NK-92 (cell line): ENCODE results near the gene INPP4B.
"Not testable (repeated sequence)": the region's sequence is repeated elsewhere in the genome, so short reads cannot be mapped to it uniquely, and the experiment has no call there.

Experiments
- DNase-seq: peaks from one replicate; lab custom pipeline; 2025; ENCODE audit not compliant: unreplicated experiment; lab: John Stamatoyannopoulos, UW

Gene INPP4B

DNA sequence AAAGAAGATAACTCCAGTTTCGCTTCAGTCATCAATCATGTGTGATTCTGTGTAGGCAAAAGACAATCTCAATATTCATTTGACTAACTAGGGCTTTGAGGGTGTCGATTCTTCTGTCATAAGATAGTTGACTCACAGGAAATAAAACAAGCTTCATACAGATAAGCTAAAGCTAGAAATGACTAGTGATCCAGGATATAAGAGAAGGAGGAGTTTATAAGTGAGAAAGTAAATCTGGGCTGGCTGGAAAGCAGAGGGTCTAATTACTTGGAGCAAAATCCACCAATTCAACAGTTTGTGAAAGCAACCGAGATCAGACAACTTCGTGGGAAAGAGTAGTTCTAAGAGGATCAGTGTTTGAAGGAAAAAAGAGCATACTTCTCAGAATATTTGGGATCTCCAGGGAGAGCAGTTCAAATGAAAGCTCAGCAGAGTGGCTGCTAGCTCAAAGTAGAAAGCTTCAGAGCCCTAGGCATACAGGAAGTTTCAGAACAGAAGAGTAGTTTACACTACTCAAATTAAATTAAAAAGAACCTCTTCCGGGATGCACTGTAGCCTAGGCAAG lies 429.3 kb downstream of the INPP4B start:
- no peak for DNase-seq

DNA sequence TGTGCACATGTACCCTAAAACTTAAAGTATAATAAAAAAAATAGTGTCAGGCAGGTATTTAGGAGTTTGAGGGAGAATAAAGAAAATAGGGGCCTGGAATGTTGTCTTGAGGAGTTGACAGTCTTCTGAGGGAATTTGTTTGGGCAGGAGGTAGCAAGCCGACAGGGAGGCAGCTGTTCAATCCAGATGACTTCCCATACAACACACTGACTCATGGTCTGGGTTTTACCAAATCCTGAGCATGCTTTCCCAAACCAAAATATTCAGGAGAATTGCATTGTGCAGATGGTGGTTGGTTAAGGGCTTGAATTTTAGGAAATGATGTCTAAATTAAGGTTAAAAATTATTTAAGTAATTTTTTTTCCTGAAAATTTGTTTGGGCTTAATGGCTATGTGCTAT lies 430.0 kb downstream of the INPP4B start:
- DNase-seq: no peak

DNA sequence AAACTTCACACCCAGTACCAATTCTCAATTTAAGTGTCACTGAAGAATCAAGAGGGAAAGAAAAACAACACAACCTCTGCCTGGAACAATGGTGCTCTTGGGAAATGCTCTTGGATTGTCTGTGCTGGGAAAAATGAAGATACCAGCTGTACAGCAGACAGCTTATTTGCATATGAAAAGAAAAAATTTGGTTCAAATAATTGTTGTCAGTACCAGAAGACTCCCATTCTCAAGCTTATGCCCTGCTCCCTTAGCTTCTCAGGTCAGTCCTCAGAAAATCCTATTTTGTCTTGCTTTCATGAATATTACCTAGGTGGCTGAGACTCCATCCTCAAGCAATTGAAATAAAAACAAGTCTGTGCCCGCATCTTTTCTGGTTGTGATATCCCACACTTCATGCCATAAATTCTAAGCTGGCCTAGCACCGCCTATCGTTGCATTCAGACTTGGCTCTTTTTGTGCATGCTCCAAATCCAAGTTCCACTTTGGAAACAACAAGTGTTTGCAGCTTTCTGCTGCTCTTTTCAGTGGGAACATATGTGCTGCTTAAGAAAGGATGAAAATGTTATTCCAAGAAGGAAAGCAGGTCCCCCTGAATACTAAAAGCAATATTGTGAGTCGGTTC lies 431.6 kb downstream of the INPP4B start:
- DNase-seq: no peak

DNA sequence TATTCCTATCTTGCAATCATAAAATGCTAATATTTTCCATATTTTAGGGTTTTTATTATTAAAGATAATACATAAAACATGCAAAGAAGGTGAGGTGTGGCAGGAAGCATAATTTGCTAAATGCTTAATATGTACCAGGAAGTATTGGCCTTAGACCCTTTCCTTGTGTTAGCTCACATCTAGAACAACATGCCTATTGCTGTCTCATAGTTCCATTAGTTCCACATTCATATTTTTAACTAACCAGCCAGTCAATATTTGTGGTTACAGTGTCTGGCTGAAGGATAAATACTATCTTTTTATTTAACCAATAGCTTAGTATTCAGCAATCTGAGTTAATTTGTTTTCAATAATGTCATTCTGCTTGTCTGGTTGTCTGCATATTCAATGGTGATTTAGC lies 432.6 kb downstream of the INPP4B start:
- no peak for DNase-seq

DNA sequence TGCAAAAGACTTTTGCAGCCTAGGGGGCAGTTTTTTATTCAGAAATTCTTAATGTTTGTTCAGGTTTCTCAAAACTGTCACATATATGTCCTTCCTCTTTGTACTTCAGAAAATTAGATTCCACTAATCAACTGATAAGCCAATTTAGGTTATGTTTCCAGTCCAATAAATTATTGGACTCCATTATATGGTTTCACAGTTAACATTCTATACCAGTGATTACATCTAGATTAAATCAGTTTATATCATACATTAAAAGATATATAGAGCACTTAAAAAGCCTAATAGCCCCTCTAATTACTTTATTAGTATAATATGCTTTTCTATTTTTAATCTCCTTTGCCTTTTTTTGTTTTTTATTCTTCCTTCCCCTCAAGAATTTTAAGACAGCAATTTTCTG lies 434.1 kb downstream of the INPP4B start:
- DNase-seq: no peak

DNA sequence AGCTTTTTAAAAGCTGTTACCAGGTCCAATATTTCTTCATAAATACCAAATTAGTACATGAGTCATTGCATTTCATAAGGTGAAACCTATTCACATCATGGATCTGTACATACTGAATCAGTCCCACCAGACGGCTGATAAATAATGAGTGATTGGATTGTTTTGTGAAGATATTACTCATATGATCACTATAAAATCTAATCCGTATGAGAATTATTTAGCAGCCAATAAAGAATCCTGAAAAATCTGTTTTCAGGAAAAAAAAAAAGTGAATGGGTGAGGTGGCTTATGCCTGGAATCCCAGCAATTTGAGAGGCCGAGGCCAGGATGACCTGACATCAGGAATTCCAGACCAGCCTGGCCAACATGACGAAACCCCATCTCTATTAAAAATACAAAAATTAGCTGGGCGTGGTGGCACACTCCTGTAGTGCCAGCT lies 438.1 kb downstream of the INPP4B start:
- DNase-seq: no peak

DNA sequence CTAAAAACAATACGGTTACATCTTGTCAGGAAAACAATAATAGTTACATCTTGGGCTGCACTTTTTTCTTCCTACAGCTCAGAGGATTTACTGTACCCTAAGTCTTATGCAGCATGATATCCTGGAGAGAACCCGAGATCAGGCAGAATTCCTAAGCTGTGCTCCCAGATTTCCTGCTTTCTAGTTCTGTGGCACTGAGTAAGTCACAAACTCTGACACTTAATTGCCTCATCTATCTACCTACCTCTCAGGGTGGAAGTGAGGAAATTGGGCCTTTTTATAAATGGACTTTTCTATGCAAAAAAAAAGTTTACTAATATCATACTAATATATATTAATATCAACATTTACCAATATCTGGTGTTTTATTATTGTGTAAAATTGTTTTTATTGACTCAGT lies 438.5 kb downstream of the INPP4B start:
- no peak for DNase-seq

DNA sequence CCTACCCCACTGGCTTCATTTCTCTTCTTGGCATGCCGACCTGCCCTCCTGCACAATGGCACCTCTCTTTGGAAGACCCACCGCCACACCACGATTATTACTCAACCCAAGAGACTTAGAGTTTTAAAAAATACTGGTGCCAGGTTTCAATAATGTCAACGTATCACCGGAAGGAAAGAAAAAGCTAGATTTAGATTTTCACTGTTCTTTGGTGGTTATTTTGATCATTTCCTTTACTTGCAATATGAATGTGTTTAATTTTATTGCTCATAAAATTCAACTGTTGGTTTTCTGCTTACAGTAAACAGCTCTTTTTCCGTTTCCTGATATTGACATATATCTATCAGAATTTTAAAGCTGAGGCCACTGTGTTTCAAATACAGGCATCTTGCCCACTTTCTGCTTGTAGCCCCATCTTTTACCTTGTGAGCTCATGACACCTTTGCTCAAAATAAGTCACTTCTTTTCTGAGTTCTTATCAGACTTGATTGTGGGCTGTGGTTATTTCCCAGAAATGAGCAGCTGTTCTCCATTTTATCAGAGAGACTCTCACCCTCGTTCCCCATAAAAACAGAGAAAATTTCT lies 439.1 kb downstream of the INPP4B start:
- DNase-seq: no peak

DNA sequence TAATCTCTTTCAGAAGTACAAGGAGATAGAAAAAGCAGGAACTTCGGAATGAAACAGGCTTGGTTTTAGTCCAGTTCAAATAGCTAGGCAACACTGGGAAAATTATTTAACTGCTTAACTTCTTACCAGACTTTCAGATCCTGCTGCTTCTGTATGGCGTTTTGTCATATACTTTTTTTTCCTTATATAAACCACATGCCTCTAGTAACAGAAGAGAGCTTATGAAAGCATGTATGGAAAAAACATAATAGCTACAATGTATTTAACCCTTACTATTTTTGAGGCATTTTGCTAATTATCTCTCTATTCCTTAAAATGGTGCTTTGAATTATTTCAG lies 439.6 kb downstream of the INPP4B start:
- no peak for DNase-seq

DNA sequence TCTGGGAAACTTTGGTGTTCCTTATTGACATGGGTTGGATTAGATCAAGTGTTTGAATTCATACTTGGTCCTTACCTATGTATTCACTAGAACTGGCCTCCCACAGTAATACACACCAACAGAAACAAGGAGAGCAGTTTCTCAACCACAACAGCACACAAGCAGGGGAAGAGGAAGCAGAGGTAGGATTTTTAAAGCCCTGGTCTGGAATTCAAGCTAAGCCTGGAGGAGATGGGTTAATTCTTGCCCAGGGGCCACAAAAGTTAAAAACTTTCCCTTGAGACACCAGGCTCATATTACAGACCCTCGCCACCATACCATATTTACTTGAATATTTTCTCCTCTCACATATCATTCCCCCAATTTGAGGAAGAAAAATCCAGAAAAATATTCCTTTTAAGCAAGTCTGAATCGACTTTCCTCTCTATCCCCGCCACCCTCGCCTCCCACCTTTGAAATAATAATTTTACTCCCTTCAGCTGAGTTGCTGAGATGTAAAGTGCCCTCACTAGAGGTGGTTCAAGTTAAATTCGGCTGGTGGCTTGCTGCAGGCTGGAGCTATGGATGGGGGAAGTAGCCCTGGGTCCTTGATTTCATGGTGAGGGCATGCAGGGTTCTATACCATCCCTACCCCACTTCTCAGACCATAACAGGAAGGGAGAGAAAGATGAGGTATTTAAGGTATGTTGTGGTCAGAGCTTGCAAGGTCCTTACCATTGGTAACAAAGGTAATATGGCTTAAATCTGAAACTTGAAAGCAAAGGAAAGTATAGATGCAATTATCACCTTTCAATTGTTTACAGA lies 440.2 kb downstream of the INPP4B start:
- no peak for DNase-seq

DNA sequence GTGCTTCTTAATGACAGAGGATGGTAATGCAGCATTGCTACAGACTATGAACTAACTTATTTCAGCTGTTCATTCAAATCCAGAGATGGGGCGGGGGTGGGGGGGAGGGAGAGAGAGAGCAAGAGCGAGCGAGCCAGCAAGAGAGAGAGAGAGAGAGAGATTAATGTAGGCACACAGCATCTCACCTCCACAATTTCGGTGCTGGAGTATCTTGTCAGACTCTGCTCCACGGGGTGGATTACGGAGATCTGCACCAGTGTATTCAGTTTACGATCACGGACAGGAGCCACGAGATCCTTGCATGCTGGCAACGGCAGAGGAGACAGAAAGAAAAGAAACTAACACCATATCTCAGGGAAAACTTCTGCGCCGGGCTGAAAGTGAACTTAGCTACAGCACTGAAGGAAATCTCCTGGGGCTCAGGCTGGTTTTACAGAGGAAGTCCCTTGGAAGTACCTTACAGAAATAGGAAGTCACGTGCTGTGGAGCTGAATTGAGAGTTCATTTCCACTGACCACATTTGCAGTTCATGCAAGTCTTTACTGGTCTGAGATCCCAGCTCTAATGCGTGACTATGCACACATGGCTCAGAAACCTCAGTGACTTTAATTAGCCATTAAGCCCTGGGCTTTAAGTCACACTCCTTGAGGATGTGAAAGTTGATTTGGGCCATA lies 440.9 kb downstream of the INPP4B start:
- DNase-seq: no peak

DNA sequence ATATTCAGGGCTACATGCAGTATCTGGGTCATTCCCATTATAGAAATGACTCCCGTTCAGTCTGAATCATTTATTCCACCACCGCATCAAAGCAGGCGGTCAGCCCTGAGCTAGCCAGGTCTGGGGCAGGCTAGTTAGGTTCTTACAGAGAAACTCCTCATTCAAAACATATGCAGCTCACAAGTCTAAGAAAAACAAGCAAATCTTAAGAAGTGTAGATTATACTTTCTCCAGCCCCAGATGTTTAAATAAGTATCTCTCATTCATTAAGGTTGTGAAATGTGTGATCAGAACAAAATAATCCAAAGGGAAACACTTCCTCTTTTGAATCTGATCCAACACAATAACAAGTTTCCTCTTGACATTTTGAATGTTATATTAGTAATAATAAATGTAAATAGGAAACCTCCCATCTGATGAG lies 441.9 kb downstream of the INPP4B start:
- DNase-seq: no peak

DNA sequence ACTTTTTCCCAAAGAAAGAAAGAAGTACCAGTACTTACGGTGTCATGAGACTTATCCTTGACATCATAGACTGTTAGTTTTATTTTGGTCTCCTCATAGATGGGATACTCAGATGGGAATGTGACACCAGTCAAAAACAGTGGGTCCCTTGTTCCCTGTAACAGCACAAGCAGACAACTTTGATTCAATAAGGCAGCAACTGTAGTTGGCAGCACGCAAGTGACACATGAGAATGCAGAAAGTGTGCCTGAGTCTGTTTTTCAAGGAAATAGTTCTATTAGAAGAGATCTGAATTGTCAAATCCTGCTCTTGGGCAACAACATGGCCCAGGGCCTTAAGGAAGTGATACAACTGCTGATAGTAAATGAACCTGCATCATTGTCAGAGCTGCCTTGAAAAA lies 443.2 kb downstream of the INPP4B start:
- no peak for DNase-seq

DNA sequence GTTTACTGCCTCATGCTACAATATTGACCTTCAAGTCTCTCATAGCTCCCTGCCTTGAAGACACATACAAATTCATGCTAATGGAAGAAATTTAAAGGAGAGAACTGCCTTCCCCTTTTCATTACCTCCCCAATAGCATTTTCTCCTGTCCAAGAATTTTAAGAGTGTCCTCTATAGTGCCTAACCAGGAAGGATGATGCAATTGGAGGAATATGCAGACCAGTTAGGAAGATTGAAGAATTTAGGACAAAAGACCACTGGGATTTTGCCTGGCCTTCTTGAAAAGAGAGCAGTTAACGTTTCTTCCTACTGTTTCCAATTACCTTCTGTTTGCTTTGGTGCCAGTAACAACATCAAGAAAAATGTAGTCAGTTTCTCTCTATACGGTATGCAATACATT lies 443.9 kb downstream of the INPP4B start:
- no peak for DNase-seq

DNA sequence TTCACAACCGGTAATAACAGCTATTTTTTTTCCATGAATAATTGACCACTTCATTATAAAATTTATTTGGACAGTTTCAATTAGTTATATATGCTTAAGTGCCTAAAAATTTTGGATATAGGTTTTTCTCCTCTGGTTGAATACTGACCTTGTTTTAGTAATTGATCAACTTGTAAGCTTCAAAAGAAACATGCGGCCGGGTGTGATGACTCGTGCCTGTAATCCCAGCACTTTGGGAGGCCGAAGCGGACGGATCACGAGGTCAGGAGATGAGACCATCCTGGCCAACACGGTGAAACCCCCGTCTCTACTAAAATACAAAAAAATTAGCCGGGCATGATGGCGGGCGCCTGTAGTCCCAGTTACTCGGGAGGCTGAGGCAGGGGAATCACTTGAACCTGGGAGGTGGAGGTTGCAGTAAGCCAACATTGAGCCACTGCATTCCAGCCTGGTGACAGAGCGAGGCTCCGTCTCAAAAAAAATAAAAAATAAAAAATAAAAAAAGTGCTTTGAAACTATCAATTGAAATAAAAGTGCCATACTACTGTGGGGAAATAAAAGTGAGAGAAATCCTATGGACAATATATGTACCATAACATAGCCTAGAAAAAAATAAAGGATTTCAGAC lies 448.6 kb downstream of the INPP4B start:
- DNase-seq: not testable (repeated sequence)

DNA sequence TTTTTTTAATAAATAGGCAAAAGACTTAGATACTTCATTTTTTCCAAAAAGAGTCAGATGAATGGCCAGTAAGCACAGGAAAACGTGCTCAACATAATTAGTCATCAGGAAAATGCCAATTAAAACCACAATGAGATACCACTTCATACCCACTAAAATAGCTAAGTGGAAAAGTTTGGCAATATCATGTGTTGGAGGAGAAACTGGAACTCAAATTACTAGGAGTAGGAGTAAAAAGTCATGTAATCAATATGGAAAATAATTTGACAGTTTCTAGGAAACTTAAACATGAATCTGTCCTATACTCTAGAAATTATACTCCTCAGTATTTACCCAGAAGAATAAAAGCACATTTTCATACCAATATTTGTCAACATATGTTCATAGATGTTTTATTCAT lies 449.8 kb downstream of the INPP4B start:
- no peak for DNase-seq

DNA sequence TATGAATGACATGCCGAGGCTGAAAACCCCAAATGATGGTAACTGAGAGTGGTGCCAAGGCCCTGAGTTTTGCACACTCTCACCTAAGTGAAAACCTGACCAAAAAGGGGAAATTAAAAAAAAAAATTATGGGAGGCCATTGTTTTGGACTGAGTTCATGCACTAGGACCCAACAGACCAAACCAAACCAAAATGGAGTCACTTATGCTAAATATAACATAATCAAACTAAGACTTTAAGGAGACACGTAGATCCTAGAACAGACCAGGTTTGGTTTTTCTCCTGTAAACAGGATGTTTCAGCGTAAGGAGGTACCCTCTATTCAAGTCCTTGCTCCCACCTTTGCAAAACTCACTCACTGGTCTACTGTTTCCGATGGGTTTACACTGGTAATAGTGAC lies 453.0 kb downstream of the INPP4B start:
- no peak for DNase-seq

DNA sequence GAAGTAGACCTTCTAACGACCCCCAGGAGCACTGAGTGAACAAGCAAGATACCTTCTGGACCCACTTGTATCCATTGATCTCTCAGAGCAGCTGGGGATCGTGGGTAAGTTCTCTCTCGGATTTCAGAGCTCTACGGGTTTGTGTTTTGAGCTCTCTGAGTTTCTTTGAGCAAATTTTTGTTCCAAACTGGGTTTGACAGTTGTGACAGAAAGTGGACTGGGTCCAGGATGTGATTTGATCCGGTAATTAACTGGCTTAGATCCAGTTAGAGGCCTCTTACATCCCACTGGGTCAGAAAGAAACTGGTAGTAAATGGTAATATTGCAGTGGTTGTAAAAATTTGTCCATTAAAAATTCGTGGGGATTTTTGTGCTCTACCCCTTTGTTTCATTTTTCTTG lies 459.2 kb downstream of the INPP4B start:
- no peak for DNase-seq

DNA sequence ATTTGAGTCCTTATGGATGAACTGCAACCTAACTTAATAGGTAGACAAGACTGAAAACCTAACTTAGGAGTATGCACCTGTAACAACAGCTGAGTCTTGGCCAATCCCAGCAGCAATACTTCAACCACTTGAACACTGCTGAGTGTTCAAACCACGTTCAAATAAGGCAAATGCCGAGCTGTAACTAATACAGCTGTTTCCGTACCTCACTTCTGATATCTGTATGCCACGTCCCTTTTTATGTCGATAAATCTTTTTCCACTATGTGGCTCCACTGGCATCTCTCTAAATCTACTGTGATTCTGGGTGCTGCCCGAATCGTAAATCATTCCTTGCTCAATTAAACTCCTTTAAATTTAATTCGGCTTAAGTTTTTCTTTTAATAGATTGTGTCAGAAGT lies 459.7 kb downstream of the INPP4B start:
- no peak for DNase-seq

DNA sequence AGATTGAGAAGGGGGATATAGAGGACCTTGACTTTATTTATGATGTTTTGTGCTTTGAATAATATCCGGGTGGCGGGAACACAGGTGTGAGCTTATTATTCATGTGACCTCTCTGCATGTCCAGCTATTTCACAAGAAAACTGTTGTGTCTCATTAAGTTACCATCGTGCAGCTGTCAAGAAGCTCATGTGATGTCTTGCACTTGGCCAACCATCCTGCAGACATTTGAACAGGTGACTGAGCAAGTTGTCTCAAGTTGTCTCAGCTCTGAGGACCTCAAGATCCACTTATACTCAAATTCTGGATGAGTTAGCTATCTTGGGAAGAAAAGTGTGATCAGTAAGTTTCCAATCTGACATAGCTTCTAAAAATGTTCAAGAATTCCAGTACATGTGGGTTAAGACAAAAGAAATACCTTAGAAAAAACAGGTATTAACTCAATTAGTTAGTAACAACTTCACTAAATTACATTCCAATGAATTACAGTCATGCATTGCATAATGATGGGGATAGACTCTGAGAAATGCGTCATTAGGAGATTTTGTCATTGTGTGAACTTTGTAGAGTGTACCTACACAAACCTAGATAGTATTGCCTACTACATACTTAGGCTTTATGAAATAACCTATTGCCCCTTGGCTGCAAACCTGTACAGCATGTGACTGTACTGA lies 462.2 kb downstream of the INPP4B start:
- no peak for DNase-seq

DNA sequence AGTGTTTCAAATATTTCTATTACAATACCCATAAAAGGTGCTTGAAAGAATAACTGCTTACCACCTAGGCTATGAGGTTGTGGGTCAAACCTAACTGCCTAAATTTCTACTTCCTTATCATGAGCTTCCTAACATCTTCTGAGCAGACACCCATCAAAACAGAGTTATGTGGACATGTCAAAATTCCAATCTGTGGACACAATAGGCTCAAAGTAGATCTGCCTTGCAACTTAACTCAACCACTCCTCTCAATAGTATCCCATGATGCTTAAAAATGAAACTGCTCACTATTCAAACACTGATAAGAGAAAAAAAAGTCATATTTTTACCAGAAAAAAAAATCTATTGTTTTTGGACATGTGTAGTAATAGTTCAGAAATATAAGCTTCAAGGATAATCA lies 462.7 kb downstream of the INPP4B start:
- DNase-seq: no peak
